ENCODE measurements around the gene SATB2. TPM values are rescaled to one million over a fixed set of nuclear protein-coding genes. Genes with fewer than 3 reads are reported as not detected.

Gene SATB2
- total RNA-seq, 1 donor, result 12.7 TPM

DNA sequence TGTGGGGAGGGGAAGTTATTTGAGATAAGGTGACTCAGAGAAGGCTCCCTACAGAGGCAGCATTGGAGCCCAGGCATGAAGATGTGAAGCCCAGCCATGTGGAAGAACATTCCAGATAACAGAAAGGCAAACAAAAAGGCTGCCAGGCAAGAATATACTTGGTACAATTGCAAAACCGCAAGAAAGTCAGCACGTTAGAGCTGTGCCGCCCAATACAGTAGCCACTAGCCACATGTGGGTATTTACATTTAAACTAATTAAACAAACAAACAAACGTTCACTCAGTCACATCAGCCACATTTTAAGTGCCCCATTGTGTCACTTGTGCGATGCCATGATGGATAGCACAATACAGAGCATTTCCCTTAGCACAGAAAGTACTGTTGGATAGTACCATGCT, 179.6 kb downstream of the SATB2 start:
- no peak overlapping the region for H3K4me3 ChIP-seq (ENCODE audit: low read depth, low read length)
- TF ChIP-seq, protein P1, sequence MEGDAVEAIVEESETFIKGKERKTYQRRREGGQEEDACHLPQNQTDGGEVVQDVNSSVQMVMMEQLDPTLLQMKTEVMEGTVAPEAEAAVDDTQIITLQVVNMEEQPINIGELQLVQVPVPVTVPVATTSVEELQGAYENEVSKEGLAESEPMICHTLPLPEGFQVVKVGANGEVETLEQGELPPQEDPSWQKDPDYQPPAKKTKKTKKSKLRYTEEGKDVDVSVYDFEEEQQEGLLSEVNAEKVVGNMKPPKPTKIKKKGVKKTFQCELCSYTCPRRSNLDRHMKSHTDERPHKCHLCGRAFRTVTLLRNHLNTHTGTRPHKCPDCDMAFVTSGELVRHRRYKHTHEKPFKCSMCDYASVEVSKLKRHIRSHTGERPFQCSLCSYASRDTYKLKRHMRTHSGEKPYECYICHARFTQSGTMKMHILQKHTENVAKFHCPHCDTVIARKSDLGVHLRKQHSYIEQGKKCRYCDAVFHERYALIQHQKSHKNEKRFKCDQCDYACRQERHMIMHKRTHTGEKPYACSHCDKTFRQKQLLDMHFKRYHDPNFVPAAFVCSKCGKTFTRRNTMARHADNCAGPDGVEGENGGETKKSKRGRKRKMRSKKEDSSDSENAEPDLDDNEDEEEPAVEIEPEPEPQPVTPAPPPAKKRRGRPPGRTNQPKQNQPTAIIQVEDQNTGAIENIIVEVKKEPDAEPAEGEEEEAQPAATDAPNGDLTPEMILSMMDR (IDR thresholded peaks at IDR 0.05; ENCODE audit: insufficient read depth, low read length), result no peak
- DNase-seq (ENCODE audit: low read depth), result peak; percentile 49

DNA sequence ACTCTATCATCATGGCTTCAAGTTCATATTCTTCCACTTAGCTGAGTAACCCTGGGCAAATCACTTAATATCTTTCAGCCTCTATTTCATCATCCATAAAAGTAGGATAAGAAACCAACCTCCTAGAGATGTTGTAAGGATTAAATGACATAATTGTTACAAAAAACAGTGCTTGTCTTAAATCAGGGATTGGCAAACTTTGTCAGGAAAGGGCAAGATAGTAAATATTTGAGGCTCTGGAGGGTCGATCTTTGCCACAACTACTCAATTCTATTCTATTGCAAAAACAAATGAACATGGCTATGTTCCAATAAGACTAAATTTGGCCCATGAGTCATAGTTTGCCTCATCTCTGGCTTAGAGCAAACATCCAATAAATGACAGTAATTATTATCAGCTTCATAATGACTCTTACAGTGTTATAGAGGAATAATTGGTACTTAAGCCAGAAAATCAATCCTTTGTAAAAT, 184.7 kb downstream of the SATB2 start:
- no peak overlapping the region for H3K4me3 ChIP-seq (ENCODE audit: low read depth, low read length)
- TF ChIP-seq, protein P1 (IDR thresholded peaks at IDR 0.05; ENCODE audit: insufficient read depth, low read length), result no peak
- DNase-seq (ENCODE audit: low read depth), result peak; percentile 91

DNA sequence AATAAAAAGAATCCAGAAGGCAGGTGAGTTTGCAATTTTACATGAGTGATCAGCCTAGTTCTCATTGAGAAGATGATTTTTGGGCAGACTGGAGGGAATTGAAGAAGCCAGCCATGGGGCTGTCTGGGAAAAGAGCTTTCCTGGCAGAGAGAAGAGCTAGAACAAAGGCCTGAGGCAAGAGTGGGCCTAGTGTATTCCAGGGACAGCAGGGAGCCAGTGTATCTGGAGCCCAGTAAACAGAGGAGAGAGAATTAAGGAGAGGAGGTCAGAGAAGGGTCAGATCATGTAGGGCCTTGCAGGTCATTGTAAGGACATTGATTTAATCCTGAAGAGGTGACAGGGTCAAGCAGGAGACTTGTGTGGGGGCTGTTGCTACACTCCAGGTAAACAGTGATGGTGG, 195.8 kb downstream of the SATB2 start:
- no peak overlapping the region for H3K4me3 ChIP-seq (ENCODE audit: low read depth, low read length)
- DNase-seq (ENCODE audit: low read depth), result no peak
- TF ChIP-seq, protein P1 (IDR thresholded peaks at IDR 0.05; ENCODE audit: insufficient read depth, low read length), result no peak

DNA sequence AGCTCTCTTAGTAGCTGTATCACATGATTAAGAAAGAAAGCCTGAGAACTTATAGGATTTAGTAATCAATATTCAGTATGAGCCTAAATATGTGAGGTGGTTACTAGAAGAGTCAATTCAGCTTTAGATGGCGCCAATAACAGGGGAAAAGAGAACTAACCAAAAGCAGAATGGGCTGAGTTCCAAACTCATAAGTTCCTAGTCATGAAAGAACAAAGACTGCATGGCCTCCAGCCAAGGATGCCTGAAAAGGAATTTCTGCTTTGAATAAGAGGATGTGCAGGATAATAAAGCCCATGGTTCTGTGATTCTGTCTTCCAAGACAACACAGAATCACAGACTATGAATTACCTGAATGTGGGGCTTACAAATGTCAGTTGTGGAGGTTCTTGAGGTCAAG, 196.5 kb downstream of the SATB2 start:
- peak; percentile 95 for DNase-seq (ENCODE audit: low read depth)

DNA sequence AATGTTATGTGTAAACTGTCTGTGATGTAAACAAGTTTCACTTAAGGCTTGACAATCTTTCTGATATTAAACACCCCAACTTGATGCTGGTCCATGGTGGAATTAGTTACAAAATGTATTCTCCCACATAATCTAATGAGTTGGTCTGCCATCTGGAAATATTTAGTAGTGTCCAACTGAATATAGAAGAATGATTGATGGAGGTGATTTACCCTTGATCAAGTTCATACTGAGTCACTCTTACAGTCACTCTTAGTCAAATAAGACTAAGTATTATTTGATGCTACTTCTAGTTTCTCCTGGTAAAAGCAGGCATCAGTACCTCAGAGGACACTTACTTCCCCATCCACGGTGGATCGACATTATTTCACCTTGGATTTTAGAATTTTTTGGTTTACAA, 198.1 kb downstream of the SATB2 start:
- no peak overlapping the region for H3K4me3 ChIP-seq (ENCODE audit: low read depth, low read length)
- DNase-seq (ENCODE audit: low read depth), result no peak
- TF ChIP-seq, protein P1 (IDR thresholded peaks at IDR 0.05; ENCODE audit: insufficient read depth, low read length), result no peak

More for the DNA sequence above, 196.5 kb downstream of the SATB2 start:
- no peak overlapping the region for H3K4me3 ChIP-seq (ENCODE audit: low read depth, low read length)
- TF ChIP-seq, protein P1 (IDR thresholded peaks at IDR 0.05; ENCODE audit: insufficient read depth, low read length), result peak; percentile 4

DNA sequence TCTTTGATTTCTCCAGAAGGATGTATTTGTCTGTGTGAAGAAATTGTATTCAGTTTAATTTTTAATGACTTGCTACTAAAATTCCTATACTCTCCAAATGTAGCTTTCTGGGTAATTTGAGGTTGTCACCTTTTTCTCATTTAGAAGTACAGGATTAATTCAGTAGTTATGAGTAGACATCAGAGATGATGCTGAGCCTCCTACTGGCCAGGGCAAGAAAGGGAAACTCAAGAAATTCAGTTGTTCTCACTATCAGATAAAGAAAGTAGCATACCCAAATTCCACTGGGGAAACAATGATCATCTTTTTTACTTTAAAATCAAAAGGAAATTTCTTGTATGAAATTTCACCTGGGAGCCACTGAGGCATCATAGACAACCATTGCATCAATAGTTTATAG, 199.4 kb downstream of the SATB2 start:
- no peak for DNase-seq (ENCODE audit: low read depth)
- TF ChIP-seq, protein P1 (IDR thresholded peaks at IDR 0.05; ENCODE audit: insufficient read depth, low read length), result peak; percentile 48
- H3K4me3 ChIP-seq (ENCODE audit: low read depth, low read length), result no peak overlapping the region

Measured in fibroblast of the aortic adventitia (primary cell).